ENCODE results near the gene DIPK1B. TPM values are rescaled to one million over a fixed set of nuclear protein-coding genes. Genes with fewer than 3 reads are reported as not detected.

DIPK1B gene
- total and polyA plus RNA-seq, 10 of the 15 experiments (the other 5 are each of a cell fraction or from before 2014, with no cell fraction given) = 0.08 to 0.28 (median 0.13) TPM; not detected in 3

- TF ChIP-seq, protein P1, sequence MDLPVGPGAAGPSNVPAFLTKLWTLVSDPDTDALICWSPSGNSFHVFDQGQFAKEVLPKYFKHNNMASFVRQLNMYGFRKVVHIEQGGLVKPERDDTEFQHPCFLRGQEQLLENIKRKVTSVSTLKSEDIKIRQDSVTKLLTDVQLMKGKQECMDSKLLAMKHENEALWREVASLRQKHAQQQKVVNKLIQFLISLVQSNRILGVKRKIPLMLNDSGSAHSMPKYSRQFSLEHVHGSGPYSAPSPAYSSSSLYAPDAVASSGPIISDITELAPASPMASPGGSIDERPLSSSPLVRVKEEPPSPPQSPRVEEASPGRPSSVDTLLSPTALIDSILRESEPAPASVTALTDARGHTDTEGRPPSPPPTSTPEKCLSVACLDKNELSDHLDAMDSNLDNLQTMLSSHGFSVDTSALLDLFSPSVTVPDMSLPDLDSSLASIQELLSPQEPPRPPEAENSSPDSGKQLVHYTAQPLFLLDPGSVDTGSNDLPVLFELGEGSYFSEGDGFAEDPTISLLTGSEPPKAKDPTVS (IDR thresholded peaks at IDR 0.05; ENCODE audit: low read depth, low read length) = no peak
- no peak for TF ChIP-seq RELA (IDR thresholded peaks at IDR 0.05; ENCODE audit: borderline replicate concordance, partially characterized antibody)
- TF ChIP-seq REST (IDR thresholded peaks at IDR 0.05; ENCODE audit: low read depth, low read length) = no peak
- TF ChIP-seq YBX1 (IDR thresholded peaks at IDR 0.05) = no peak
- no peak for TF ChIP-seq NR2F1 (conservative IDR thresholded peaks at IDR 0.05)
- TF ChIP-seq, protein P2, sequence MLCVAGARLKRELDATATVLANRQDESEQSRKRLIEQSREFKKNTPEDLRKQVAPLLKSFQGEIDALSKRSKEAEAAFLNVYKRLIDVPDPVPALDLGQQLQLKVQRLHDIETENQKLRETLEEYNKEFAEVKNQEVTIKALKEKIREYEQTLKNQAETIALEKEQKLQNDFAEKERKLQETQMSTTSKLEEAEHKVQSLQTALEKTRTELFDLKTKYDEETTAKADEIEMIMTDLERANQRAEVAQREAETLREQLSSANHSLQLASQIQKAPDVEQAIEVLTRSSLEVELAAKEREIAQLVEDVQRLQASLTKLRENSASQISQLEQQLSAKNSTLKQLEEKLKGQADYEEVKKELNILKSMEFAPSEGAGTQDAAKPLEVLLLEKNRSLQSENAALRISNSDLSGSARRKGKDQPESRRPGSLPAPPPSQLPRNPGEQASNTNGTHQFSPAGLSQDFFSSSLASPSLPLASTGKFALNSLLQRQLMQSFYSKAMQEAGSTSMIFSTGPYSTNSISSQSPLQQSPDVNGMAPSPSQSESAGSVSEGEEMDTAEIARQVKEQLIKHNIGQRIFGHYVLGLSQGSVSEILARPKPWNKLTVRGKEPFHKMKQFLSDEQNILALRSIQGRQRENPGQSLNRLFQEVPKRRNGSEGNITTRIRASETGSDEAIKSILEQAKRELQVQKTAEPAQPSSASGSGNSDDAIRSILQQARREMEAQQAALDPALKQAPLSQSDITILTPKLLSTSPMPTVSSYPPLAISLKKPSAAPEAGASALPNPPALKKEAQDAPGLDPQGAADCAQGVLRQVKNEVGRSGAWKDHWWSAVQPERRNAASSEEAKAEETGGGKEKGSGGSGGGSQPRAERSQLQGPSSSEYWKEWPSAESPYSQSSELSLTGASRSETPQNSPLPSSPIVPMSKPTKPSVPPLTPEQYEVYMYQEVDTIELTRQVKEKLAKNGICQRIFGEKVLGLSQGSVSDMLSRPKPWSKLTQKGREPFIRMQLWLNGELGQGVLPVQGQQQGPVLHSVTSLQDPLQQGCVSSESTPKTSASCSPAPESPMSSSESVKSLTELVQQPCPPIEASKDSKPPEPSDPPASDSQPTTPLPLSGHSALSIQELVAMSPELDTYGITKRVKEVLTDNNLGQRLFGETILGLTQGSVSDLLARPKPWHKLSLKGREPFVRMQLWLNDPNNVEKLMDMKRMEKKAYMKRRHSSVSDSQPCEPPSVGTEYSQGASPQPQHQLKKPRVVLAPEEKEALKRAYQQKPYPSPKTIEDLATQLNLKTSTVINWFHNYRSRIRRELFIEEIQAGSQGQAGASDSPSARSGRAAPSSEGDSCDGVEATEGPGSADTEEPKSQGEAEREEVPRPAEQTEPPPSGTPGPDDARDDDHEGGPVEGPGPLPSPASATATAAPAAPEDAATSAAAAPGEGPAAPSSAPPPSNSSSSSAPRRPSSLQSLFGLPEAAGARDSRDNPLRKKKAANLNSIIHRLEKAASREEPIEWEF (IDR thresholded peaks at IDR 0.05; ENCODE audit: insufficient replicate concordance, low read depth, low read length) = no peak
Measured at GRCh38 chr9:136667940-136668760, 44.2 kb upstream of the DIPK1B start (continued).

All from GM12878 (cell line).